ENCODE results near the gene PAX7. TPM values are rescaled to one million over a fixed set of nuclear protein-coding genes. Genes with fewer than 3 reads are reported as not detected.

Gene PAX7
- total RNA-seq, 2 donors from 2014 or later: not detected

GRCh38 chr1:18783705-18784481 is 153.2 kb downstream of the PAX7 start:
- Histone ChIP-seq H3K27me3 (no peaks in the 10 kb centered on the region), H3K9ac (ENCODE audit: low read depth in 2 of 2, low read length in 2 of 2) (no peak overlapping the region), H3K9me3 (no peaks in the 10 kb centered on the region), H3K4me3 (no peak overlapping the region), H3K27ac (no peak overlapping the region), H3K4me1 (no peaks in the 10 kb centered on the region), H3K36me3 (no peaks in the 10 kb centered on the region)
- intact Hi-C loops (cut with DNase I): no loop called here
- TF ChIP-seq CTCF (IDR thresholded peaks at IDR 0.05): no peak
- DNase-seq: no peak

GRCh38 chr1:18784482-18784831 is 153.8 kb downstream of the PAX7 start:
- intact Hi-C loops (cut with DNase I): no loop called here

GRCh38 chr1:18786149-18786548 is 155.5 kb downstream of the PAX7 start:
- Histone ChIP-seq H3K27ac (no peak overlapping the region), H3K9ac (ENCODE audit: low read depth in 2 of 2, low read length in 2 of 2) (no peak overlapping the region), H3K27me3 (no peaks in the 10 kb centered on the region), H3K4me1 (no peaks in the 10 kb centered on the region), H3K9me3 (no peaks in the 10 kb centered on the region), H3K36me3 (no peaks in the 10 kb centered on the region), H3K4me3 (no peak overlapping the region)
- intact Hi-C loops (cut with DNase I): no loop called here
- no peak for DNase-seq
- TF ChIP-seq CTCF (IDR thresholded peaks at IDR 0.05): no peak

More at GRCh38 chr1:18784482-18784831, 153.8 kb downstream of the PAX7 start:
- Histone ChIP-seq H3K9ac (ENCODE audit: low read depth in 2 of 2, low read length in 2 of 2) (no peak overlapping the region), H3K36me3 (no peaks in the 10 kb centered on the region), H3K27me3 (no peaks in the 10 kb centered on the region), H3K27ac (no peak overlapping the region), H3K4me1 (no peaks in the 10 kb centered on the region), H3K9me3 (no peaks in the 10 kb centered on the region), H3K4me3 (no peak overlapping the region)
- DNase-seq: no peak
- no peak for TF ChIP-seq CTCF (IDR thresholded peaks at IDR 0.05)

- Histone ChIP-seq H3K27ac (no peak overlapping the region), H3K27me3 (no peaks in the 10 kb centered on the region), H3K4me1 (no peaks in the 10 kb centered on the region), H3K9ac (ENCODE audit: low read depth in 2 of 2, low read length in 2 of 2) (no peak overlapping the region), H3K4me3 (no peak overlapping the region), H3K36me3 (no peaks in the 10 kb centered on the region), H3K9me3 (no peaks in the 10 kb centered on the region)
- no peak for DNase-seq
- TF ChIP-seq CTCF (IDR thresholded peaks at IDR 0.05): no peak
- intact Hi-C loops (cut with DNase I): no loop called here
Measured at GRCh38 chr1:18787825-18788385, 157.3 kb downstream of the PAX7 start.

- Histone ChIP-seq H3K9ac (ENCODE audit: low read depth in 2 of 2, low read length in 2 of 2) (no peak overlapping the region), H3K4me1 (no peaks in the 10 kb centered on the region), H3K4me3 (no peak overlapping the region), H3K27ac (no peak overlapping the region), H3K36me3 (no peaks in the 10 kb centered on the region), H3K27me3 (no peaks in the 10 kb centered on the region), H3K9me3 (no peaks in the 10 kb centered on the region)
- DNase-seq: no peak
- TF ChIP-seq CTCF (IDR thresholded peaks at IDR 0.05): no peak
- intact Hi-C loops (cut with DNase I): no loop called here
Measured at GRCh38 chr1:18789246-18789645, 158.6 kb downstream of the PAX7 start.

Measured in colonic mucosa (tissue), 4 donors.